Measurements from ENCODE around the gene AMBP.

GRCh38 chr9:114012126-114012525, 66.0 kb downstream of the AMBP start:
- TF ChIP-seq CTCF (IDR thresholded peaks at IDR 0.05) (no peak), EZH2phosphoT487 (IDR thresholded peaks at IDR 0.05) (no peak)

Measured in neural progenitor cell (in vitro differentiated cells).